Peyer's patch (tissue), 4 donors: ENCODE results near the gene EIF2B5.

Experiments
- CTCF ChIP-seq, 6 experiments: fragments of 450-650 bp in 4 of 6; fragments of 200-600 bp in 2 of 6; sonication (generic) in 1 of 6; IDR thresholded peaks; one replicate each; pipeline ENCODE4 v1.5.1; 2017 to 2019; ENCODE audit warnings: antibody characterized with exemption in 6 of 6, mild to moderate bottlenecking in 3 of 6, moderate library complexity in 1 of 6
- POLR2A ChIP-seq, 2 donors: fragments of 450-650 bp; IDR thresholded peaks; one replicate each; pipeline ENCODE4 v1.5.1; 2017; ENCODE audit warnings: antibody characterized with exemption in 2 of 2, mild to moderate bottlenecking in 2 of 2, moderate library complexity in 2 of 2

- TF ChIP-seq CTCF (IDR thresholded peaks at IDR 0.05) (no peak), POLR2A (IDR thresholded peaks at IDR 0.05) (no peak)
Measured at GRCh38 chr3:184148076-184148475, 12.9 kb downstream of the EIF2B5 start.
